Aorta (tissue), 5 donors: ENCODE measurements around the gene MAP2K5. TPM values are rescaled to one million over a fixed set of nuclear protein-coding genes. Genes with fewer than 3 reads are reported as not detected.
"Not testable (repeated sequence)": the region's sequence is repeated elsewhere in the genome, so short reads cannot be mapped to it uniquely, and the experiment has no call there.

Experiments used
- ATAC-seq: fragments of 200-7000 bp; cut with Tn5 transposase; one replicate; pipeline ENCODE4 v1.9.1; 2022; ENCODE audit warnings: moderate library complexity; ENCODE audit not compliant: low FRiP score
- DNase-seq, 2 donors: peaks; one replicate each; pipeline ENCODE4 v3.0.0-alpha.2; 2020
- H3K27ac ChIP-seq, 2 donors: one replicate each; pipeline ENCODE4 v1.5.1; 2013; ENCODE audit warnings: low read length in 2 of 2, mild to moderate bottlenecking in 2 of 2, moderate library complexity in 2 of 2, control low read depth in 1 of 2, inconsistent platforms in 1 of 2, low read depth in 1 of 2
- H3K27me3 ChIP-seq, 2 donors: one replicate each; pipeline ENCODE4 v1.6.1; 2013; ENCODE audit warnings: control low read depth in 1 of 2, low read length in 1 of 2, mild to moderate bottlenecking in 1 of 2, moderate library complexity in 1 of 2; ENCODE audit not compliant: insufficient read depth in 2 of 2, control insufficient read depth in 1 of 2
- H3K36me3 ChIP-seq, 2 donors: one replicate each; pipeline ENCODE4 v1.6.1; 2013; ENCODE audit warnings: control low read depth in 1 of 2, low read length in 1 of 2, mild to moderate bottlenecking in 1 of 2; ENCODE audit not compliant: insufficient read depth in 2 of 2, control insufficient read depth in 1 of 2
- H3K4me1 ChIP-seq, 2 donors: one replicate each; pipeline ENCODE4 v1.6.1; 2013; ENCODE audit warnings: low read length in 2 of 2, control low read depth in 1 of 2, mild to moderate bottlenecking in 1 of 2, moderate library complexity in 1 of 2; ENCODE audit not compliant: insufficient read depth in 2 of 2, control insufficient read depth in 1 of 2
- H3K4me3 ChIP-seq, 2 donors: one replicate each; pipeline ENCODE4 v1.5.1; 2013; ENCODE audit warnings: low read length in 2 of 2, control low read depth in 1 of 2, mild to moderate bottlenecking in 1 of 2
- H3K9me3 ChIP-seq: one replicate; pipeline ENCODE4 v1.6.1; 2013; ENCODE audit warnings: mild to moderate bottlenecking, low read length; ENCODE audit not compliant: control insufficient read depth
- WGBS, 2 donors: extraction: QIAGEN DNeasy Blood & Tissue Kit; methylation state at CpG; one replicate each; pipeline ENCODE4 v1.1.7; 2013; 5-methylcytosine and 5-hydroxymethylcytosine counted together
- intact Hi-C, 2 donors: fragments of 100-400 bp; cut with DNase I; formaldehyde crosslinking; loops; one replicate each; pipeline versions ENCODE4 v1.14.2 to v1.15.0; 2022
- polyA plus RNA-seq, 2 donors: library from polyadenylated mRNA; stranded (reverse); fragments of 200-250 nt; gene quantifications; one replicate each; pipeline ENCODE4 v1.2.3, GENCODE V29; 2013
- total RNA-seq, 2 donors: library from RNA; stranded (reverse); fragmentation: NEBNext Ultra II Directional; extraction: Animal tissue kit (Norgen Biotek cat#: 25700); gene quantifications; one replicate each; pipeline ENCODE4 v1.2.1, GENCODE V29; 2021
- donor health status: healthy with polysubstance abuse.
- donor health status: Bipolar disorder and iron deficiency.
- donor health status: DM: no; HTN: no; CAD: no.
- donor health status: DM: no; HTN: no; CAD: no.
- donor health status: DM: yes; HTN: yes; CAD: no.

MAP2K5 gene
- total and polyA plus RNA-seq, 4 donors, result 7.3 to 29.2 (median 17.1) TPM

DNA sequence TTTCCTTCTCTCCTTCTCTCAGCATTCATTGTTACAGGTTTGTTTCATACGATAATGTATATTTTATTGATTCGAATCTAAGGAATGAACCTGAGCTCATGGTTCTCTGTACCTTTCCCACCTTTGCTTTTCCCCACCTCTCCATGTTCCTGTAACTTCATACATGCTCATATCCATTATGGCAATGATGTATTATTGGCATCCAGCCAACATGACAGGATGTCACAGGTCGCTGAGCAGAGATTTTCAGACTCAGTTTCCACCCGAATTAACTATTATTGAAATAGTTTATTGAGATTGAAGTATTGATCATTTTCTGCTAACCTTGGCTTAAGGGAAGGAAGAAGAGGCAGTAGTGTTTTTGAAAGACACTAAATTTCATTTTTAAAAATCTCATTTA lies 64.8 kb downstream of the MAP2K5 start:
- DNase-seq (no peak), ATAC-seq (no peak)
- H3K4me1 ChIP-seq, result no peaks in the 10 kb centered on the region
- intact Hi-C loops, result no loop called here
- 93 to 96% methylated on average over 4 of the region's 4 CpGs for WGBS, 2 donors
- no peak overlapping the region for H3K4me3 ChIP-seq
- H3K27me3 ChIP-seq, result no peaks in the 10 kb centered on the region
- H3K9me3 ChIP-seq, result no peaks in the 10 kb centered on the region
- H3K36me3 ChIP-seq, result peaks cover 0 to 2% of the 10 kb centered on the region in 2 donors
- H3K27ac ChIP-seq, result no peak overlapping the region

GRCh38 chr15:67607959-67608637 lies 65.6 kb downstream of the MAP2K5 start:
- DNase-seq (no peak), ATAC-seq (no peak)
- no peak overlapping the region for H3K4me3 ChIP-seq
- H3K27ac ChIP-seq, result no peak overlapping the region
- no peaks in the 10 kb centered on the region for H3K27me3 ChIP-seq
- H3K9me3 ChIP-seq, result no peaks in the 10 kb centered on the region
- H3K36me3 ChIP-seq, result peaks cover 0 to 2% of the 10 kb centered on the region in 2 donors
- intact Hi-C loops, result no loop called here
- no peaks in the 10 kb centered on the region for H3K4me1 ChIP-seq
- WGBS, 2 donors, result 92 to 97% methylated on average over 3 of the region's 3 CpGs

- 94 to 95% methylated on average over 2 of the region's 2 CpGs for WGBS, 2 donors
Observed at GRCh38 chr15:67608638-67608959, 66.1 kb downstream of the MAP2K5 start.

GRCh38 chr15:67611370-67612369 lies 69.2 kb downstream of the MAP2K5 start:
- DNase-seq (no peak), ATAC-seq (no peak)
- H3K4me1 ChIP-seq, result no peaks in the 10 kb centered on the region
- no peaks in the 10 kb centered on the region for H3K9me3 ChIP-seq
- intact Hi-C loops, result no loop called here
- H3K27me3 ChIP-seq, result no peaks in the 10 kb centered on the region
- H3K36me3 ChIP-seq, result peaks cover 0 to 2% of the 10 kb centered on the region in 2 donors
- no peak overlapping the region for H3K27ac ChIP-seq
- 70 to 79% methylated on average over 6 of the region's 6 CpGs for WGBS, 2 donors
- no peak overlapping the region for H3K4me3 ChIP-seq

More at GRCh38 chr15:67608638-67608959, 66.1 kb downstream of the MAP2K5 start:
- ATAC-seq, result no peak
- no peak for DNase-seq
- Histone ChIP-seq H3K27me3 (no peaks in the 10 kb centered on the region), H3K4me3 (no peak overlapping the region), H3K9me3 (no peaks in the 10 kb centered on the region), H3K36me3 (peaks cover 0 to 2% of the 10 kb centered on the region in 2 donors), H3K27ac (no peak overlapping the region), H3K4me1 (no peaks in the 10 kb centered on the region)
- intact Hi-C loops, result no loop called here

- DNase-seq (no peak), ATAC-seq (no peak)
- Histone ChIP-seq H3K4me3 (no peak overlapping the region), H3K27ac (no peak overlapping the region), H3K4me1 (no peaks in the 10 kb centered on the region), H3K27me3 (no peaks in the 10 kb centered on the region), H3K9me3 (no peaks in the 10 kb centered on the region), H3K36me3 (peaks cover 0 to 1% of the 10 kb centered on the region in 2 donors)
- 68 to 73% methylated on average over 1 of the region's 1 CpG for WGBS, 2 donors
- intact Hi-C loops, result no loop called here
Observed at GRCh38 chr15:67613211-67613610, 70.7 kb downstream of the MAP2K5 start.

GRCh38 chr15:67613708-67614107 lies 71.2 kb downstream of the MAP2K5 start:
- ATAC-seq, result no peak
- H3K4me3 ChIP-seq, result no peak overlapping the region
- DNase-seq, result no peak
- no peaks in the 10 kb centered on the region for H3K9me3 ChIP-seq
- H3K36me3 ChIP-seq, result no peaks in the 10 kb centered on the region
- H3K27me3 ChIP-seq, result no peaks in the 10 kb centered on the region
- WGBS, 2 donors, result 94% methylated on average over 3 of the region's 3 CpGs
- no peaks in the 10 kb centered on the region for H3K4me1 ChIP-seq
- intact Hi-C loops, result no loop called here
- no peak overlapping the region for H3K27ac ChIP-seq

DNA sequence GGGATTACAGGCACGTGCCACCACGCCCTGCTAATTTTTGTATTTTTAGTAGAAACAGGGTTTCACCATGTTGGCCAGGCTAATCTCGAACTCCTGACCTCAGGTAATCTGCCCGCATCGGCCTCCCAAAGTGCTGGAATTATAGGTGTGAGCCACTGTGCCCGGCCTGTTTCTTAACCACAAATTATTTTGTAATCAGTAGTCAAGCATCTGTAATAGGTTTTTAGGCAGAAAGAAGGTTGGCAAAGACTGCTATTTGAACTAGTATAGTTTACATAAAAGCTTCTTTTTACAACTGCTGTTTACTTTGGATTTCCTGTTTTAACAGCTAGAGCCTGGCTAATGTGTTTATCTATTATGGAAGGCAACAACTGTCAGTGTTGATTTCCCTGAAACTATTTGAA lies 72.6 kb downstream of the MAP2K5 start:
- H3K27me3 ChIP-seq, DNase-seq, intact Hi-C loops, H3K27ac ChIP-seq, ATAC-seq, H3K4me1 ChIP-seq, H3K36me3 ChIP-seq, H3K4me3 ChIP-seq, H3K9me3 ChIP-seq: not testable (repeated sequence)
- WGBS, 2 donors, result 95 to 96% methylated on average over 6 of the region's 6 CpGs

- H3K4me3 ChIP-seq, result no peak overlapping the region
- H3K27ac ChIP-seq, result no peak overlapping the region
- ATAC-seq, result no peak
- H3K27me3 ChIP-seq, result no peaks in the 10 kb centered on the region
- intact Hi-C loops, result no loop called here
- WGBS, 2 donors, result 72 to 81% methylated on average over 4 of the region's 4 CpGs
- no peaks in the 10 kb centered on the region for H3K9me3 ChIP-seq
- no peaks in the 10 kb centered on the region for H3K36me3 ChIP-seq
- DNase-seq, result no peak
- no peaks in the 10 kb centered on the region for H3K4me1 ChIP-seq
Observed at GRCh38 chr15:67618297-67618696, 75.8 kb downstream of the MAP2K5 start.
